HCT116 (cell line): ENCODE measurements around the gene ISOC2. TPM values are rescaled to one million over a fixed set of nuclear protein-coding genes. Genes with fewer than 3 reads are reported as not detected.

Experiments
- ATAC-seq: fragments of 200-7000 bp; cut with Tn5 transposase; 2 replicates; pipeline ENCODE4 v1.9.1; 2020; ENCODE audit warnings: mild to moderate bottlenecking, moderate library complexity
- BruUV-seq: library from RNA; stranded (reverse); fragments of 400-500 nt; replicated peaks from 2 replicates; lab custom pipeline; 2021; lab: Mats Ljungman, UMichigan
- CTCF ChIA-PET: fragments of 300-600 bp; sonication (Branson Sonifier 250); formaldehyde crosslinking; loops from one replicate; lab custom pipeline; 2021; ENCODE audit warnings: antibody characterized with exemption; lab: Charles Lee
- POLR2A ChIA-PET: fragments of 300-600, 350-600 bp; sonication (Branson Sonifier 250); formaldehyde crosslinking; loops from one replicate; lab custom pipeline; 2021; ENCODE audit warnings: antibody characterized with exemption; lab: Charles Lee
- RAD21 ChIA-PET, 2 experiments: fragments of 300-600 bp; sonication (Branson Sonifier 250); formaldehyde crosslinking; loops; one replicate each; lab custom pipeline; 2023; ENCODE audit warnings: low total read pairs in 2 of 2; ENCODE audit not compliant: uncharacterized antibody in 2 of 2, unreplicated experiment in 2 of 2, low non-redundant PET in 1 of 2; lab: Charles Lee
- DNase-seq: peaks from one replicate; pipeline ENCODE4 v3.0.0-alpha.2; 2010; ENCODE audit warnings: low read depth, low spot score
- H2AFZ ChIP-seq: fragments of 200-600 bp; shearing (Covaris generic), sonication (generic); 2 replicates; pipeline ENCODE4 v1.6.1; 2017; ENCODE audit warnings: low read depth, mixed run types, mixed read lengths, antibody characterized with exemption, low read length; ENCODE audit not compliant: poor library complexity, severe bottlenecking
- H3K27ac ChIP-seq: 2 replicates; pipeline ENCODE4 v1.5.1; 2012; ENCODE audit warnings: low read depth, low read length
- H3K27me3 ChIP-seq: fragments of 200-600 bp; sonication (generic); 2 replicates; pipeline ENCODE4 v1.6.1; 2016; ENCODE audit warnings: mixed run types, low read length, mixed read lengths; ENCODE audit not compliant: insufficient read depth
- H3K36me3 ChIP-seq, 2 experiments: fragments of 200-500 bp in 1 of 2; fragments of 200-600 bp in 1 of 2; sonication (Bioruptor generic) in 1 of 2; sonication (generic) in 1 of 2; 2 replicates each; pipeline versions ENCODE4 v1.5.1 to v1.6.1; 2014 to 2016; ENCODE audit warnings: low read length in 2 of 2, inconsistent platforms in 1 of 2, mixed read lengths in 1 of 2, mixed run types in 1 of 2; ENCODE audit not compliant: insufficient read depth in 2 of 2, control insufficient read depth in 1 of 2
- H3K4me1 ChIP-seq, 2 experiments: fragments of 200-600 bp in 1 of 2; sonication (generic) in 1 of 2; 2 replicates each; pipeline versions ENCODE4 v1.5.1 to v1.6.1; 2012 to 2017; ENCODE audit warnings: low read length in 2 of 2, inconsistent platforms in 1 of 2, mild to moderate bottlenecking in 1 of 2, mixed read lengths in 1 of 2, mixed run types in 1 of 2, moderate library complexity in 1 of 2; ENCODE audit not compliant: insufficient read depth in 2 of 2, control insufficient read depth in 1 of 2
- H3K4me2 ChIP-seq: fragments of 200-600 bp; sonication (generic); 2 replicates; pipeline ENCODE4 v1.6.1; 2017; ENCODE audit warnings: mixed run types, low read length, mixed read lengths
- H3K4me3 ChIP-seq, 2 experiments: fragments of 200-600 bp in 1 of 2; sonication (generic) in 1 of 2; replicated peaks in 1 of 2; 2 replicates each; pipeline ENCODE4 v1.5.1; 2011 to 2016; ENCODE audit warnings: low read length in 2 of 2, control low read depth in 1 of 2, low read depth in 1 of 2, mild to moderate bottlenecking in 1 of 2, mixed read lengths in 1 of 2, mixed run types in 1 of 2
- H3K79me2 ChIP-seq: fragments of 200-600 bp; sonication (generic); 2 replicates; pipeline ENCODE4 v1.6.1; 2017; ENCODE audit warnings: mild to moderate bottlenecking, mixed run types, low read length, moderate library complexity, mixed read lengths; ENCODE audit not compliant: insufficient read depth
- H3K9ac ChIP-seq: fragments of 200-600 bp; sonication (generic); 2 replicates; pipeline ENCODE4 v1.6.1; 2016; ENCODE audit warnings: low read length, mixed read lengths
- H3K9me2 ChIP-seq: fragments of 200-600 bp; sonication (generic), shearing (Covaris generic); 2 replicates; pipeline ENCODE4 v1.6.1; 2017; ENCODE audit warnings: mixed run types, mild to moderate bottlenecking, moderate library complexity; ENCODE audit not compliant: insufficient read depth
- H3K9me3 ChIP-seq, 2 experiments: fragments of 200-500 bp in 1 of 2; fragments of 200-600 bp in 1 of 2; sonication (Bioruptor generic) in 1 of 2; sonication (generic) in 1 of 2; 2 replicates each; pipeline ENCODE4 v1.6.1; 2014 to 2017; ENCODE audit warnings: low read length in 2 of 2, mixed read lengths in 2 of 2, inconsistent platforms in 1 of 2, low read depth in 1 of 2, mild to moderate bottlenecking in 1 of 2, mixed run types in 1 of 2, moderate library complexity in 1 of 2; ENCODE audit not compliant: control insufficient read depth in 1 of 2, insufficient read depth in 1 of 2
- H4K20me1 ChIP-seq: fragments of 200-600 bp; sonication (generic), shearing (Covaris generic); 2 replicates; pipeline ENCODE4 v1.6.1; 2017; ENCODE audit warnings: mixed run types, mild to moderate bottlenecking, moderate library complexity; ENCODE audit not compliant: insufficient read depth
- CBX3 ChIP-seq: IDR thresholded peaks from 2 replicates; pipeline ENCODE4 v1.6.1; 2012; ENCODE audit warnings: low read depth
- ELF1 ChIP-seq: IDR thresholded peaks from 2 replicates; pipeline ENCODE4 v1.6.1; 2012; ENCODE audit warnings: low read depth, borderline replicate concordance
- EZH2phosphoT487 ChIP-seq: fragments of 200-600 bp; IDR thresholded peaks from 2 replicates; pipeline ENCODE4 v1.6.1; 2018; ENCODE audit warnings: antibody characterized with exemption, borderline replicate concordance
- FOSL1 ChIP-seq: IDR thresholded peaks from 2 replicates; pipeline ENCODE4 v1.6.1; 2012; ENCODE audit warnings: low read depth
- JUND ChIP-seq: IDR thresholded peaks from 2 replicates; pipeline ENCODE4 v1.6.1; 2012
- RAD21 ChIP-seq: IDR thresholded peaks from 2 replicates; pipeline ENCODE4 v1.6.1; 2012; ENCODE audit warnings: low read depth, mild to moderate bottlenecking
- SIN3A ChIP-seq: IDR thresholded peaks from 2 replicates; pipeline ENCODE4 v1.6.1; 2012; ENCODE audit warnings: low read depth
- SP1 ChIP-seq: IDR thresholded peaks from 2 replicates; pipeline ENCODE4 v1.6.1; 2012; ENCODE audit warnings: low read depth
- ZFX ChIP-seq: fragments of 450-650 bp; IDR thresholded peaks from 2 replicates; pipeline ENCODE4 v1.6.1; 2017
- ZNF274 ChIP-seq: fragments of 200-500 bp; sonication (Bioruptor generic); IDR thresholded peaks from 2 replicates; pipeline ENCODE4 v1.6.1; 2014; ENCODE audit warnings: mild to moderate bottlenecking, low read depth, low read length, inconsistent platforms
- intact Hi-C: fragments of 100-400 bp; cut with micrococcal nuclease; formaldehyde crosslinking; loops from 2 replicates; pipeline ENCODE4 v1.10.0; 2022
- total RNA-seq: library from RNA; stranded (reverse); gene quantifications from one replicate; pipeline ENCODE4 v1.2.1, GENCODE V29; 2021; ENCODE audit not compliant: unreplicated experiment
- TF ChIP-seq, protein P1 (sequence below): IDR thresholded peaks from 2 replicates; pipeline ENCODE4 v1.6.1; 2011; ENCODE audit warnings: mild to moderate bottlenecking, low read length, moderate library complexity; ENCODE audit not compliant: insufficient replicate concordance; ENCODE audit errors: extremely low read depth
- TF ChIP-seq, protein P2 (sequence below): IDR thresholded peaks from 2 replicates; pipeline ENCODE4 v1.6.1; 2012; ENCODE audit warnings: low read depth

The ISOC2 gene
- total RNA-seq, 1 experiment from 2014 or later, result 56.8 TPM

DNA sequence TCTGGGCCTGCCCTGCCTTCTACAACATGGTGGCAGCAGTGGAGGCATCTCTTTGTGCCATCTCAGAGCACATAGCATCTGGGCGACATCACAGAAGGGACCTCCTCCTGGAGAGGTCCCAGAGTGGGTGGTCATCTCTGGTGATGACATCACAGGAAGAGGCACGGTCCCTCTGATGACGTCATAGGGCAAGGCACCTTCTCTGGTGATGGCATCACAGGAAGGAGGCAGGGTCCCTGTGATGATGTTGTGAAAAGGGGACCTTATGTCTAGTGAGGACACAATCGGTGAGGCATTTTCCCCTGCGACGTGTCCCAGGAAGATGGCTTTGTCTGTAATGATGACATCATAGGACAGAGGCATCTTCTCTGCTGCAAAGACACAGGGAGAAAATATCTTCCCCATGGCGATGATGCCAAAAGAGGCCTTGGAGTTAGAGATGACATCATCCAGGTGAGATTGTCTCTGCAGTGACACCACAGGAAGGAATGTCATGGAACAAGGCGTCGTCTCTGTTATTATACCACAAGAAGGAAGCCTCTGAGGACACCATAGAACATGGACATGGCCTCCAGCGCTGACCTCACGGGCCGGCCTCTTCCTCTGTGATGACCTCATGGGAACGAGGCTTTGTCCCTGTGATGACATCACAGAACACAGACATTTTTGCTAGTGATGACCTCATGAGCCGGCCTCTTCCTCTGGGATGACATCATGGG, 29.0 kb downstream of the ISOC2 start:
- H3K27me3 ChIP-seq, result no peaks in the 10 kb centered on the region
- no peak overlapping the region for H3K4me2 ChIP-seq
- H2AFZ ChIP-seq, result no peak overlapping the region
- no peak overlapping the region for H3K4me3 ChIP-seq
- no peak overlapping the region for H3K27ac ChIP-seq
- no peaks in the 10 kb centered on the region for H3K36me3 ChIP-seq
- CTCF ChIA-PET, result no interaction called here
- DNase-seq, result no peak
- peaks cover 0 to 6% of the 10 kb centered on the region in 2 experiments; a peak in 1 of 4 replicates for H3K4me1 ChIP-seq
- no peaks in the 10 kb centered on the region for H3K9me2 ChIP-seq
- intact Hi-C loops, result no loop called here
- TF ChIP-seq JUND, result no peak
- TF ChIP-seq ZNF274, result no peak
- no peak for TF ChIP-seq ZFX
- TF ChIP-seq SP1, result no peak; the same call in 1 of the 2 replicates
- no peak for TF ChIP-seq FOSL1
- TF ChIP-seq EZH2phosphoT487, result no peak
- TF ChIP-seq, protein P1, sequence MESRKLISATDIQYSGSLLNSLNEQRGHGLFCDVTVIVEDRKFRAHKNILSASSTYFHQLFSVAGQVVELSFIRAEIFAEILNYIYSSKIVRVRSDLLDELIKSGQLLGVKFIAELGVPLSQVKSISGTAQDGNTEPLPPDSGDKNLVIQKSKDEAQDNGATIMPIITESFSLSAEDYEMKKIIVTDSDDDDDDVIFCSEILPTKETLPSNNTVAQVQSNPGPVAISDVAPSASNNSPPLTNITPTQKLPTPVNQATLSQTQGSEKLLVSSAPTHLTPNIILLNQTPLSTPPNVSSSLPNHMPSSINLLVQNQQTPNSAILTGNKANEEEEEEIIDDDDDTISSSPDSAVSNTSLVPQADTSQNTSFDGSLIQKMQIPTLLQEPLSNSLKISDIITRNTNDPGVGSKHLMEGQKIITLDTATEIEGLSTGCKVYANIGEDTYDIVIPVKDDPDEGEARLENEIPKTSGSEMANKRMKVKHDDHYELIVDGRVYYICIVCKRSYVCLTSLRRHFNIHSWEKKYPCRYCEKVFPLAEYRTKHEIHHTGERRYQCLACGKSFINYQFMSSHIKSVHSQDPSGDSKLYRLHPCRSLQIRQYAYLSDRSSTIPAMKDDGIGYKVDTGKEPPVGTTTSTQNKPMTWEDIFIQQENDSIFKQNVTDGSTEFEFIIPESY, result no peak
- H3K79me2 ChIP-seq, result no peaks in the 10 kb centered on the region
- H3K9me3 ChIP-seq, result no peaks in the 10 kb centered on the region
- POLR2A ChIA-PET, result no interaction called here
- H3K9ac ChIP-seq, result no peak overlapping the region
- no peaks in the 10 kb centered on the region for H4K20me1 ChIP-seq
- no TSS peak for BruUV-seq
- peak; percentile 27; the same call in 1 of the 2 replicates for ATAC-seq
- RAD21 ChIA-PET, result no interaction called here

DNA sequence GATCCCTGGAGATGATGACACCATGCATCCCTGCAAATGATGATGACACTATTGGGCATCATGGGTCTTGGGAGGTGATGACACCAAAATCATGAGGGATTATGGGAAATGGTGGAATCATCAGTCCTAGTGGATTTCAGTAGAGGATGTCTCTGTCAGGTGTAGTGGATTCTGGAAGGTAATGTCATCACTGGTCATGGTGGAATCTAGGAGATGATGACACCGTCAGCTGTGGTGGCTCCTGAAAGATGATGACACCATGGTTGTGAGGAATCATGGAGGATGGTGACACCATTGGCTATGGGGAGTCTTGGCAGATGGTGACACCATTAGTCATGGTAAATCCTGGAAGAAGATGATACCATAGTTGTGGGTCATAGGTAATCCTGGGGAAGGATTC, 30.3 kb downstream of the ISOC2 start:
- Histone ChIP-seq H3K9me3 (no peaks in the 10 kb centered on the region), H3K36me3 (no peaks in the 10 kb centered on the region), H3K9me2 (no peaks in the 10 kb centered on the region), H2AFZ (no peak overlapping the region), H3K27me3 (no peaks in the 10 kb centered on the region), H3K4me2 (no peak overlapping the region), H4K20me1 (no peaks in the 10 kb centered on the region), H3K27ac (no peak overlapping the region), H3K79me2 (no peaks in the 10 kb centered on the region), H3K4me3 (no peak overlapping the region), H3K4me1 (peaks cover 0 to 6% of the 10 kb centered on the region in 2 experiments; a peak in 1 of 4 replicates), H3K9ac (no peak overlapping the region)
- DNase-seq (no peak), ATAC-seq (no peak)
- ChIA-PET CTCF (no interaction called here), POLR2A (no interaction called here), RAD21 (no interaction called here)
- no TSS peak for BruUV-seq
- intact Hi-C loops, result no loop called here
- TF ChIP-seq, protein P2, sequence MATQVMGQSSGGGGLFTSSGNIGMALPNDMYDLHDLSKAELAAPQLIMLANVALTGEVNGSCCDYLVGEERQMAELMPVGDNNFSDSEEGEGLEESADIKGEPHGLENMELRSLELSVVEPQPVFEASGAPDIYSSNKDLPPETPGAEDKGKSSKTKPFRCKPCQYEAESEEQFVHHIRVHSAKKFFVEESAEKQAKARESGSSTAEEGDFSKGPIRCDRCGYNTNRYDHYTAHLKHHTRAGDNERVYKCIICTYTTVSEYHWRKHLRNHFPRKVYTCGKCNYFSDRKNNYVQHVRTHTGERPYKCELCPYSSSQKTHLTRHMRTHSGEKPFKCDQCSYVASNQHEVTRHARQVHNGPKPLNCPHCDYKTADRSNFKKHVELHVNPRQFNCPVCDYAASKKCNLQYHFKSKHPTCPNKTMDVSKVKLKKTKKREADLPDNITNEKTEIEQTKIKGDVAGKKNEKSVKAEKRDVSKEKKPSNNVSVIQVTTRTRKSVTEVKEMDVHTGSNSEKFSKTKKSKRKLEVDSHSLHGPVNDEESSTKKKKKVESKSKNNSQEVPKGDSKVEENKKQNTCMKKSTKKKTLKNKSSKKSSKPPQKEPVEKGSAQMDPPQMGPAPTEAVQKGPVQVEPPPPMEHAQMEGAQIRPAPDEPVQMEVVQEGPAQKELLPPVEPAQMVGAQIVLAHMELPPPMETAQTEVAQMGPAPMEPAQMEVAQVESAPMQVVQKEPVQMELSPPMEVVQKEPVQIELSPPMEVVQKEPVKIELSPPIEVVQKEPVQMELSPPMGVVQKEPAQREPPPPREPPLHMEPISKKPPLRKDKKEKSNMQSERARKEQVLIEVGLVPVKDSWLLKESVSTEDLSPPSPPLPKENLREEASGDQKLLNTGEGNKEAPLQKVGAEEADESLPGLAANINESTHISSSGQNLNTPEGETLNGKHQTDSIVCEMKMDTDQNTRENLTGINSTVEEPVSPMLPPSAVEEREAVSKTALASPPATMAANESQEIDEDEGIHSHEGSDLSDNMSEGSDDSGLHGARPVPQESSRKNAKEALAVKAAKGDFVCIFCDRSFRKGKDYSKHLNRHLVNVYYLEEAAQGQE, result no peak
- TF ChIP-seq SIN3A (no peak), CBX3 (no peak), ELF1 (no peak), RAD21 (no peak), SP1 (no peak), EZH2phosphoT487 (no peak)
- TF ChIP-seq, protein P1, result no peak
